ENCODE results near the gene FRYL. TPM values are rescaled to one million over a fixed set of nuclear protein-coding genes. Genes with fewer than 3 reads are reported as not detected.
"Not testable (repeated sequence)": the region's sequence is repeated elsewhere in the genome, so short reads cannot be mapped to it uniquely, and the experiment has no call there.

The FRYL gene
- total and polyA plus RNA-seq, 2 donors (not counting 1 experiment from before 2014, with no cell fraction given): 20.3 to 61.4 TPM

DNA sequence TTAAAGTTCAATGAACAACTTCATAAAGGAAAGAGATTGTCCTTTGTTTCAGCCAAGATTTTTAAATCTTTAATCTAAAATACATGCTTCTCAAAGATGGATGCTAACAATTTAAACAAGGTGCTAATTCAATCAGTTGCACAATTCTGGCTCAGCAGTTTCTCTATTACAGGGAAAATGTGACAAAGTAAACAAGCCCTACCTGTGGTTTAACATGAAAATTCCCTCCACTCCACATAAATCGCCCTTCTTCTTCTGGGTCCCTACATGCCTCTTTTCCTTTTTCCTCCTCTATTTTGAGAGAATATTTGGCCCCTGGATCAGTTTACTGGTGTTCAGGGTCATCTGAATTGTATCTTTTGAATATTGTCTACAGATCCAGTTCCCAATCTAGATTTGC, 80.6 kb downstream of the FRYL start:
- H3K4me2 ChIP-seq (ENCODE audit: extremely low read depth, insufficient read depth, low read length): peak overlapping the region; percentile 82
- H4K20me1 ChIP-seq (ENCODE audit: control insufficient read depth, extremely low read depth, insufficient read depth, low read length): no peaks in the 10 kb centered on the region
- peak overlapping the region; percentile 71 for H3K27ac ChIP-seq (ENCODE audit: insufficient read depth, low read length)
- peaks cover 17% of the 10 kb centered on the region for H3K79me2 ChIP-seq (ENCODE audit: control insufficient read depth, insufficient read depth, low read length)
- no peak overlapping the region for H3K4me3 ChIP-seq (replicated peaks in 1 of 4; ENCODE audit: control extremely low read depth in 1 of 4, insufficient read depth in 1 of 4, low read depth in 3 of 4, low read length in 4 of 4)
- H2AFZ ChIP-seq (ENCODE audit: low read length): no peak overlapping the region
- H3K4me1 ChIP-seq (ENCODE audit: control insufficient read depth, extremely low read depth, insufficient read depth, low read length): peaks cover 17% of the 10 kb centered on the region
- TF ChIP-seq, protein P1, sequence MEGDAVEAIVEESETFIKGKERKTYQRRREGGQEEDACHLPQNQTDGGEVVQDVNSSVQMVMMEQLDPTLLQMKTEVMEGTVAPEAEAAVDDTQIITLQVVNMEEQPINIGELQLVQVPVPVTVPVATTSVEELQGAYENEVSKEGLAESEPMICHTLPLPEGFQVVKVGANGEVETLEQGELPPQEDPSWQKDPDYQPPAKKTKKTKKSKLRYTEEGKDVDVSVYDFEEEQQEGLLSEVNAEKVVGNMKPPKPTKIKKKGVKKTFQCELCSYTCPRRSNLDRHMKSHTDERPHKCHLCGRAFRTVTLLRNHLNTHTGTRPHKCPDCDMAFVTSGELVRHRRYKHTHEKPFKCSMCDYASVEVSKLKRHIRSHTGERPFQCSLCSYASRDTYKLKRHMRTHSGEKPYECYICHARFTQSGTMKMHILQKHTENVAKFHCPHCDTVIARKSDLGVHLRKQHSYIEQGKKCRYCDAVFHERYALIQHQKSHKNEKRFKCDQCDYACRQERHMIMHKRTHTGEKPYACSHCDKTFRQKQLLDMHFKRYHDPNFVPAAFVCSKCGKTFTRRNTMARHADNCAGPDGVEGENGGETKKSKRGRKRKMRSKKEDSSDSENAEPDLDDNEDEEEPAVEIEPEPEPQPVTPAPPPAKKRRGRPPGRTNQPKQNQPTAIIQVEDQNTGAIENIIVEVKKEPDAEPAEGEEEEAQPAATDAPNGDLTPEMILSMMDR (conservative IDR thresholded peaks at IDR 0.05 in 1 of 2, IDR thresholded peaks at IDR 0.05 in 1 of 2; ENCODE audit: low read depth in 1 of 2, low read length in 2 of 2): no peak
- no peak for TF ChIP-seq EZH2 (IDR thresholded peaks at IDR 0.05; ENCODE audit: low read length, missing control alignments)
- no peaks in the 10 kb centered on the region for H3K27me3 ChIP-seq (ENCODE audit: control insufficient read depth, insufficient read depth, low read length)
- no peak overlapping the region for H3K9ac ChIP-seq (ENCODE audit: insufficient read depth, low read length)
- DNase-seq (ENCODE audit: low read depth in 2 of 2): peak in 1 of 2 donors; percentile 59
- H3K9me3 ChIP-seq (ENCODE audit: control insufficient read depth, insufficient read depth, low read depth, low read length): no peaks in the 10 kb centered on the region
- H3K36me3 ChIP-seq (ENCODE audit: control insufficient read depth, insufficient read depth, low read length): no peaks in the 10 kb centered on the region

GRCh38 chr4:48698029-48698971, 81.8 kb downstream of the FRYL start:
- Histone ChIP-seq H2AFZ (ENCODE audit: low read length) (no peak overlapping the region), H3K27me3 (ENCODE audit: control insufficient read depth, insufficient read depth, low read length) (no peaks in the 10 kb centered on the region), H4K20me1 (ENCODE audit: control insufficient read depth, extremely low read depth, insufficient read depth, low read length) (no peaks in the 10 kb centered on the region), H3K4me3 (replicated peaks in 1 of 4; ENCODE audit: control extremely low read depth in 1 of 4, insufficient read depth in 1 of 4, low read depth in 3 of 4, low read length in 4 of 4) (no peak overlapping the region), H3K36me3 (ENCODE audit: control insufficient read depth, insufficient read depth, low read length) (no peaks in the 10 kb centered on the region), H3K79me2 (ENCODE audit: control insufficient read depth, insufficient read depth, low read length) (peaks cover 22% of the 10 kb centered on the region), H3K4me1 (ENCODE audit: control insufficient read depth, extremely low read depth, insufficient read depth, low read length) (peaks cover 17% of the 10 kb centered on the region), H3K4me2 (ENCODE audit: extremely low read depth, insufficient read depth, low read length) (peak overlapping the region; percentile 65), H3K9me3 (ENCODE audit: control insufficient read depth, insufficient read depth, low read depth, low read length) (no peaks in the 10 kb centered on the region), H3K9ac (ENCODE audit: insufficient read depth, low read length) (no peak overlapping the region), H3K27ac (ENCODE audit: insufficient read depth, low read length) (peak overlapping the region; percentile 61)
- DNase-seq (ENCODE audit: low read depth in 2 of 2): peak; percentile 86 to 89
- TF ChIP-seq, protein P1 (conservative IDR thresholded peaks at IDR 0.05 in 1 of 2, IDR thresholded peaks at IDR 0.05 in 1 of 2; ENCODE audit: low read depth in 1 of 2, low read length in 2 of 2): no peak
- no peak for TF ChIP-seq EZH2 (IDR thresholded peaks at IDR 0.05; ENCODE audit: low read length, missing control alignments)

DNA sequence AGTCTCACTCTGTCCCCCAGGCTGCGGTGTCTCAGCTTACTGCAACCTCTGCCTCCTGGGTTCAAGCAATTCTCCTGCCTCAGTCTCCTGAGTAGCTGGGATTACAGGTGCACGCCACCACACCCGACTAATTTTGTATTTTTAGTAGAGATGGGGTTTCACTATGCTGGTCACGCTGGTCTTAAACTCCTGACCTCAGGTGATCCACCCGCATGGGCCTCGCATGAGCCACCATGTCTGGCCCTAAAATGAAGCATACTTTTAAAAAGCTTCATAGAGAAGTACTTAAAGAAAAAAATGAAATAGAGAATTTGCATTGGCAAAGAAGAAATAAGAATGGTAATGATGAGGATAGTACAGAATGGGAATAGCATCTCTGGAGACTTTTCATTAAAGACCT, 82.6 kb downstream of the FRYL start:
- not testable (repeated sequence) for H3K4me2 ChIP-seq (ENCODE audit: extremely low read depth, insufficient read depth, low read length)

More for the DNA sequence above, 82.6 kb downstream of the FRYL start:
- peak overlapping the region; percentile 61 for H3K27ac ChIP-seq (ENCODE audit: insufficient read depth, low read length)
- not testable (repeated sequence) for DNase-seq (ENCODE audit: low read depth in 2 of 2); H3K9me3 ChIP-seq (ENCODE audit: control insufficient read depth, insufficient read depth, low read depth, low read length); H3K9ac ChIP-seq (ENCODE audit: insufficient read depth, low read length); H3K27me3 ChIP-seq (ENCODE audit: control insufficient read depth, insufficient read depth, low read length); H3K4me3 ChIP-seq (replicated peaks in 1 of 4; ENCODE audit: control extremely low read depth in 1 of 4, insufficient read depth in 1 of 4, low read depth in 3 of 4, low read length in 4 of 4); H3K36me3 ChIP-seq (ENCODE audit: control insufficient read depth, insufficient read depth, low read length); H4K20me1 ChIP-seq (ENCODE audit: control insufficient read depth, extremely low read depth, insufficient read depth, low read length); H2AFZ ChIP-seq (ENCODE audit: low read length)
- H3K79me2 ChIP-seq (ENCODE audit: control insufficient read depth, insufficient read depth, low read length): peaks cover 23% of the 10 kb centered on the region
- peaks cover 17% of the 10 kb centered on the region for H3K4me1 ChIP-seq (ENCODE audit: control insufficient read depth, extremely low read depth, insufficient read depth, low read length)

Data from fibroblast of lung (primary cell).